BJ (cell line): ENCODE data around the gene DEPDC1B. TPM values are rescaled to one million over a fixed set of nuclear protein-coding genes. Genes with fewer than 3 reads are reported as not detected.
"Not testable (repeated sequence)": the region's sequence is repeated elsewhere in the genome, so short reads cannot be mapped to it uniquely, and the experiment has no call there.

Experiments used
- CTCF ChIA-PET: fragments of 350-600 bp; formaldehyde crosslinking; extraction: SDS; loops from one replicate; lab custom pipeline; 2021; ENCODE audit warnings: antibody characterized with exemption, inconsistent platforms; lab: Yijun Ruan, JAX
- POLR2A ChIA-PET: fragments of 300-600 bp; sonication (Branson Sonifier 250); formaldehyde crosslinking; extraction: SDS; loops from one replicate; lab custom pipeline; 2021; ENCODE audit warnings: antibody characterized with exemption; lab: Charles Lee
- DNase-seq: peaks from one replicate; pipeline ENCODE4 v3.0.0-alpha.2; 2011; ENCODE audit warnings: low read depth
- H3K27me3 ChIP-seq: 2 replicates; pipeline ENCODE4 v1.6.0; 2011; ENCODE audit warnings: low read length; ENCODE audit not compliant: control insufficient read depth, insufficient read depth
- H3K36me3 ChIP-seq: 2 replicates; pipeline ENCODE4 v1.5.1; 2011; ENCODE audit warnings: low read length; ENCODE audit not compliant: control insufficient read depth, insufficient read depth
- H3K4me3 ChIP-seq: 2 replicates; pipeline ENCODE4 v1.5.1; 2011; ENCODE audit warnings: low read depth, mild to moderate bottlenecking, control low read depth, low read length
- CTCF ChIP-seq: IDR thresholded peaks from 2 replicates; pipeline ENCODE4 v1.5.1; 2011; ENCODE audit warnings: low read depth, mild to moderate bottlenecking, control low read depth, inconsistent platforms, low read length, moderate library complexity; ENCODE audit not compliant: insufficient read depth
- polyA plus RNA-seq: library from polyadenylated mRNA; depleted of rRNA; stranded (reverse); fragments of >200 nt; gene quantifications from 2 replicates; pipeline ENCODE4 v1.2.3, GENCODE V29; 2011

Gene DEPDC1B
- polyA plus RNA-seq, 1 experiment: 6.5 TPM

- Histone ChIP-seq H3K27me3 (no peaks in the 10 kb centered on the region; the same call in 1 of the 2 replicates), H3K36me3 (no peaks in the 10 kb centered on the region), H3K4me3 (no peak overlapping the region)
- CTCF ChIA-PET: interaction anchor here (1.2 to 1.3 kb wide), 2 partner anchors 17 to 19 kb away, joined by 3 to 4 read pairs; partner anchors contain the start of gene DEPDC1B
- DNase-seq: no peak
- TF ChIP-seq CTCF: no peak
- POLR2A ChIA-PET: no interaction called here
These were observed 19.4 kb upstream of the DEPDC1B start for GRCh38 chr5:60719329-60719728.

- ChIA-PET CTCF (interaction anchor here (1.3 kb wide), 1 partner anchor 18 kb away, joined by 4 read pairs; the partner anchor contains the start of gene DEPDC1B), POLR2A (no interaction called here)
- Histone ChIP-seq H3K36me3 (no peaks in the 10 kb centered on the region), H3K4me3 (no peak overlapping the region), H3K27me3 (no peaks in the 10 kb centered on the region; the same call in 1 of the 2 replicates)
- TF ChIP-seq CTCF: no peak
- no peak for DNase-seq
These were observed 18.4 kb upstream of the DEPDC1B start for GRCh38 chr5:60718166-60718892.

GRCh38 chr5:60715201-60715928 is 15.4 kb upstream of the DEPDC1B start:
- not testable (repeated sequence) for H3K27me3 ChIP-seq, H3K36me3 ChIP-seq, DNase-seq, H3K4me3 ChIP-seq
- CTCF ChIA-PET: interaction anchor here (1.7 kb wide), 1 partner anchor 15 kb away, joined by 3 read pairs; the partner anchor contains the start of gene DEPDC1B
- POLR2A ChIA-PET: interaction anchor here (0.6 kb wide), 1 partner anchor 16 kb away, joined by 3 read pairs; no protein-coding TSS in a partner anchor

- H3K36me3 ChIP-seq: no peaks in the 10 kb centered on the region
- ChIA-PET CTCF (no interaction called here), POLR2A (no interaction called here)
- no peak overlapping the region for H3K4me3 ChIP-seq
- peaks cover 1% of the 10 kb centered on the region; the same call in 1 of the 2 replicates for H3K27me3 ChIP-seq
- DNase-seq: no peak
- no peak for TF ChIP-seq CTCF
These were observed 13.0 kb upstream of the DEPDC1B start for GRCh38 chr5:60712950-60713349.

GRCh38 chr5:60711892-60712291 is 11.9 kb upstream of the DEPDC1B start:
- DNase-seq, POLR2A ChIA-PET, CTCF ChIA-PET, H3K4me3 ChIP-seq, H3K36me3 ChIP-seq, H3K27me3 ChIP-seq: not testable (repeated sequence)

GRCh38 chr5:60710362-60710761 is 10.4 kb upstream of the DEPDC1B start:
- POLR2A ChIA-PET: no interaction called here
- no peak for TF ChIP-seq CTCF

More at GRCh38 chr5:60710362-60710761, 10.4 kb upstream of the DEPDC1B start:
- Histone ChIP-seq H3K4me3 (no peak overlapping the region), H3K27me3 (peaks cover 3% of the 10 kb centered on the region; the same call in 1 of the 2 replicates), H3K36me3 (no peaks in the 10 kb centered on the region)
- DNase-seq: no peak
- CTCF ChIA-PET: interaction anchor here (2.0 kb wide), 1 partner anchor 11 kb away, joined by 9 read pairs; the partner anchor contains the start of gene DEPDC1B
